Measurements from ENCODE around the gene PRDX5. TPM values are rescaled to one million over a fixed set of nuclear protein-coding genes. Genes with fewer than 3 reads are reported as not detected.

The PRDX5 gene
- total and polyA plus RNA-seq, 9 of the 15 experiments (the other 6 are each of a cell fraction or from before 2014, with no cell fraction given): 40.8 to 327 (median 204) TPM

DNA sequence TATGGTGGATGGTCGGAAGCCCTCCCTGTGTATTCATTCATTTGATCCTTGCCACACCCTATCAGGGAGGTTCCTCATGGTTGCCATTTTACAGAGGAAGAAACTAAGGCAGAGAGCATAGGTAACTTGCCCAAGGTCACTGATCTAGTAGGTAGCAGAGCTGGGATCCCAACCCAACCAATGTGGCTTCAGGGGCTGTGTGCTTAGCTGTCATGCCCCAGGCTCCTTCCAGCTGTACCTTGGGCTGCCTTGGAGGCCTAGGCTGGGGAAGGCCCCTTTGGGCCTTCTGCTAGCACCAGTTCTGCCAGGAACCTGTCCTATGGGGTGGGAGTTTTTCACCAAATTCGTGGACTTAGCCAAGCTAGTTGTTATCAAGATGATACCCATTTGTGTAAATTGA, 42.1 kb upstream of the PRDX5 start (continued):
- TF ChIP-seq CEBPB (tag; IDR thresholded peaks at IDR 0.05) (no peak), SRSF1 (IDR thresholded peaks at IDR 0.05; ENCODE audit: low read depth, low read length) (no peak), KAT7 (CRISPR knock-in tag; IDR thresholded peaks at IDR 0.05; ENCODE audit: borderline replicate concordance) (no peak), BRCA1 (IDR thresholded peaks at IDR 0.05) (no peak), BRCA1 (CRISPR knock-in tag; IDR thresholded peaks at IDR 0.05) (no peak)
- TF ChIP-seq, protein P1, sequence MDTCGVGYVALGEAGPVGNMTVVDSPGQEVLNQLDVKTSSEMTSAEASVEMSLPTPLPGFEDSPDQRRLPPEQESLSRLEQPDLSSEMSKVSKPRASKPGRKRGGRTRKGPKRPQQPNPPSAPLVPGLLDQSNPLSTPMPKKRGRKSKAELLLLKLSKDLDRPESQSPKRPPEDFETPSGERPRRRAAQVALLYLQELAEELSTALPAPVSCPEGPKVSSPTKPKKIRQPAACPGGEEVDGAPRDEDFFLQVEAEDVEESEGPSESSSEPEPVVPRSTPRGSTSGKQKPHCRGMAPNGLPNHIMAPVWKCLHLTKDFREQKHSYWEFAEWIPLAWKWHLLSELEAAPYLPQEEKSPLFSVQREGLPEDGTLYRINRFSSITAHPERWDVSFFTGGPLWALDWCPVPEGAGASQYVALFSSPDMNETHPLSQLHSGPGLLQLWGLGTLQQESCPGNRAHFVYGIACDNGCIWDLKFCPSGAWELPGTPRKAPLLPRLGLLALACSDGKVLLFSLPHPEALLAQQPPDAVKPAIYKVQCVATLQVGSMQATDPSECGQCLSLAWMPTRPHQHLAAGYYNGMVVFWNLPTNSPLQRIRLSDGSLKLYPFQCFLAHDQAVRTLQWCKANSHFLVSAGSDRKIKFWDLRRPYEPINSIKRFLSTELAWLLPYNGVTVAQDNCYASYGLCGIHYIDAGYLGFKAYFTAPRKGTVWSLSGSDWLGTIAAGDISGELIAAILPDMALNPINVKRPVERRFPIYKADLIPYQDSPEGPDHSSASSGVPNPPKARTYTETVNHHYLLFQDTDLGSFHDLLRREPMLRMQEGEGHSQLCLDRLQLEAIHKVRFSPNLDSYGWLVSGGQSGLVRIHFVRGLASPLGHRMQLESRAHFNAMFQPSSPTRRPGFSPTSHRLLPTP (IDR thresholded peaks at IDR 0.05; ENCODE audit: borderline replicate concordance, extremely low read depth, insufficient read length): no peak

DNA sequence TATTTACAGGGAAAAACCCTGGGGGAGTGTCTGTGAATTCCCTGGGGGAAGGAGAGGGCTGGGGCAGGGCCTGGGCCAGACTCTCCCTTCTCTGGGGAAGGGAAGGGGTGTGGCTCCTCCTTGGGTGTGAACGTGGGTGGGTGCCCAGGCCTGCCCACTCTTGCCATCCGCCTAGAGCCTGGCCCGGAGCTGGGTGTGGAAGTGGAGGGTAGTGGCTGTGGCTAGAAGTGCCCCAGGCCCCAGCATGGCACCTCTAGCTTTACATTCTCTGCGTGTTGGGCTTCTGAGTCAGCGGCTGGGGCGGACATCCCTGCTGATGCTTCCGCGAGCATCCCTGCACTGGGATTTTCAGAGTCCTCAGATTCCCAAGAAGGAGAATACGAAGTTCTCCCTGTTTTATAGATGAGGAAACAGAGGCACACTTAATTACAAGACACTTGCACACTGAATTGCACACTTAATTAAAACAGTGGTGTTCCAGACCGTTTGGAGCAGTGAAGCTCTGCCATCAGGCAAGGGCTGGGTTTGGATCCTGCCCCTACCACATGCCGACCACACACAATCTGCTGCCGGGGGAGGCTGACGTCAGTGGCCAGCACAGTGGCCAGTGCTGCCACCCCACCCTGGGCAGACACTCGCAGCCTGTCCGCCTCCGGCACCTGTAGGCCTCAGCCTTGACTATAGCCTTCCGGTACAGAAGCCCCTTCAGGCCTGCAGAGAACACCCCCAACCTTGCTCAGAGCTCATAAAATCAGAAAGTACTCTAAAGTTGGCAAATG, 41.1 kb upstream of the PRDX5 start:
- Histone ChIP-seq H3K9ac (ENCODE audit: insufficient read depth in 1 of 2, low read depth in 2 of 2, low read length in 2 of 2) (peak overlapping the region in 1 of 2 experiments; percentile 78; a peak in 2 of 4 replicates), H3K4me3 (no peak overlapping the region), H3K79me2 (ENCODE audit: control insufficient read depth, insufficient read depth, low read length) (peaks cover 27% of the 10 kb centered on the region), H3K27ac (ENCODE audit: extremely low read depth, low read depth, low read length) (no peak overlapping the region), H4K20me1 (replicated peaks; ENCODE audit: control insufficient read depth, insufficient read depth, low read length) (no peaks in the 10 kb centered on the region), H3K4me2 (ENCODE audit: insufficient read depth, low read length) (no peak overlapping the region), H3K27me3 (ENCODE audit: control insufficient read depth in 2 of 2, insufficient read depth in 2 of 2, low read length in 2 of 2) (no peaks in the 10 kb centered on the region), H2AFZ (ENCODE audit: low read depth, low read length) (no peak overlapping the region), H3K9me3 (replicated peaks; ENCODE audit: control insufficient read depth, insufficient read depth, low read depth, low read length) (no peaks in the 10 kb centered on the region), H3K4me1 (replicated peaks in 1 of 2; ENCODE audit: control insufficient read depth in 2 of 2, insufficient read depth in 2 of 2, low read length in 2 of 2) (peaks cover 15 to 37% of the 10 kb centered on the region in 2 experiments), H3K36me3 (ENCODE audit: control insufficient read depth, insufficient read depth, low read length) (peaks cover 31% of the 10 kb centered on the region; the same call in 2 of the 3 replicates), H3K9me1 (ENCODE audit: control insufficient read depth, insufficient read depth, low read length) (no peaks in the 10 kb centered on the region)
- POLR2A ChIA-PET: interaction anchor here (0.6 to 1.0 kb wide), 3 partner anchors 9 to 600 kb away, joined by 3 read pairs; no protein-coding TSS in a partner anchor
- CTCF ChIA-PET (ENCODE audit: low intra/inter-chr PET ratio): interaction anchor here (0.5 kb wide), 1 partner anchor 78 kb away, joined by 3 read pairs; no protein-coding TSS in a partner anchor
- in situ Hi-C loops (cut with MboI): no loop called here
- DNase-seq (ENCODE audit: extremely low read depth in 1 of 4, low spot score in 3 of 4) (no peak), FAIRE-seq (no peak), ATAC-seq (no peak)
- 86% methylated on average over 17 of the region's 17 CpGs for whole genome bisulfite sequencing (ENCODE audit: insufficient coverage, low coverage, missing lambda C conversion rate)
- intact Hi-C loops (cut with micrococcal nuclease): no loop called here
- BruUV-seq (replicated peaks): no TSS peak
- TF ChIP-seq, protein P2, sequence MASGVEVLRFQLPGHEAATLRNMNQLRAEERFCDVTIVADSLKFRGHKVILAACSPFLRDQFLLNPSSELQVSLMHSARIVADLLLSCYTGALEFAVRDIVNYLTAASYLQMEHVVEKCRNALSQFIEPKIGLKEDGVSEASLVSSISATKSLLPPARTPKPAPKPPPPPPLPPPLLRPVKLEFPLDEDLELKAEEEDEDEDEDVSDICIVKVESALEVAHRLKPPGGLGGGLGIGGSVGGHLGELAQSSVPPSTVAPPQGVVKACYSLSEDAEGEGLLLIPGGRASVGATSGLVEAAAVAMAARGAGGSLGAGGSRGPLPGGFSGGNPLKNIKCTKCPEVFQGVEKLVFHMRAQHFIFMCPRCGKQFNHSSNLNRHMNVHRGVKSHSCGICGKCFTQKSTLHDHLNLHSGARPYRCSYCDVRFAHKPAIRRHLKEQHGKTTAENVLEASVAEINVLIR (CRISPR knock-in tag; IDR thresholded peaks at IDR 0.05): no peak
- TF ChIP-seq RNF2 (IDR thresholded peaks at IDR 0.05) (no peak), ZNF431 (CRISPR knock-in tag; IDR thresholded peaks at IDR 0.05) (no peak), THRAP3 (IDR thresholded peaks at IDR 0.05; ENCODE audit: borderline replicate concordance) (no peak), JUN (IDR thresholded peaks at IDR 0.05; ENCODE audit: borderline replicate concordance, low read depth, low read length) (no peak), JUN (CRISPR knock-in tag; IDR thresholded peaks at IDR 0.05; ENCODE audit: borderline replicate concordance) (no peak), ZNF707 (CRISPR knock-in tag; conservative IDR thresholded peaks at IDR 0.05) (no peak)
- TF ChIP-seq, protein P3, sequence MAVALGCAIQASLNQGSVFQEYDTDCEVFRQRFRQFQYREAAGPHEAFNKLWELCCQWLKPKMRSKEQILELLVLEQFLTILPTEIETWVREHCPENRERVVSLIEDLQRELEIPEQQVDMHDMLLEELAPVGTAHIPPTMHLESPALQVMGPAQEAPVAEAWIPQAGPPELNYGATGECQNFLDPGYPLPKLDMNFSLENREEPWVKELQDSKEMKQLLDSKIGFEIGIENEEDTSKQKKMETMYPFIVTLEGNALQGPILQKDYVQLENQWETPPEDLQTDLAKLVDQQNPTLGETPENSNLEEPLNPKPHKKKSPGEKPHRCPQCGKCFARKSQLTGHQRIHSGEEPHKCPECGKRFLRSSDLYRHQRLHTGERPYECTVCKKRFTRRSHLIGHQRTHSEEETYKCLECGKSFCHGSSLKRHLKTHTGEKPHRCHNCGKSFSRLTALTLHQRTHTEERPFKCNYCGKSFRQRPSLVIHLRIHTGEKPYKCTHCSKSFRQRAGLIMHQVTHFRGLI (CRISPR knock-in tag; IDR thresholded peaks at IDR 0.05): no peak
